HEK293T (cell line): ENCODE results near the gene SERPINH1.
A peak's percentile ranks its signal among the peaks of the same experiment; 100 is the strongest.

ENCODE experiments used
- CTCF ChIA-PET: fragments of 350-600 bp; formaldehyde crosslinking; extraction: SDS; loops from one replicate; lab custom pipeline; 2021; ENCODE audit warnings: antibody characterized with exemption, inconsistent platforms; lab: Yijun Ruan, JAX
- POLR2A ChIA-PET: fragments of 350-600 bp; formaldehyde crosslinking; extraction: SDS; loops from one replicate; lab custom pipeline; 2020; ENCODE audit warnings: antibody characterized with exemption, inconsistent platforms; lab: Yijun Ruan, JAX
- DNase-seq: peaks from one replicate; pipeline ENCODE4 v3.0.0; 2012; ENCODE audit warnings: mixed read lengths; ENCODE audit errors: extremely low spot score
- ARNT ChIP-seq: fragments of 450-650 bp; IDR thresholded peaks from 2 replicates; pipeline ENCODE4 v1.6.1; 2017; ENCODE audit warnings: mild to moderate bottlenecking
- BHLHE40 ChIP-seq: fragments of 450-650 bp; IDR thresholded peaks from 2 replicates; pipeline ENCODE4 v1.6.1; 2016; ENCODE audit warnings: mild to moderate bottlenecking, moderate library complexity, borderline replicate concordance
- CTBP1 ChIP-seq: fragments of 450-650 bp; IDR thresholded peaks from 2 replicates; pipeline ENCODE4 v1.6.1; 2016; ENCODE audit warnings: borderline replicate concordance
- ELF4 ChIP-seq: fragments of 450-650 bp; IDR thresholded peaks from 2 replicates; pipeline ENCODE4 v1.6.1; 2017; ENCODE audit warnings: antibody characterized with exemption
- FOXA1 ChIP-seq: fragments of 450-650 bp; IDR thresholded peaks from 2 replicates; pipeline ENCODE4 v1.6.1; 2016; ENCODE audit warnings: mild to moderate bottlenecking
- FOXM1 ChIP-seq: fragments of 450-650 bp; IDR thresholded peaks from 2 replicates; pipeline ENCODE4 v1.6.1; 2017; ENCODE audit warnings: mild to moderate bottlenecking, borderline replicate concordance
- HDGF ChIP-seq: fragments of 450-650 bp; IDR thresholded peaks from 2 replicates; pipeline ENCODE4 v1.6.1; 2017; ENCODE audit warnings: antibody characterized with exemption, borderline replicate concordance
- L3MBTL2 ChIP-seq: fragments of 450-650 bp; conservative IDR thresholded peaks from 2 replicates; pipeline ENCODE4 v1.6.1; 2016; ENCODE audit warnings: mild to moderate bottlenecking
- LEF1 ChIP-seq: fragments of 450-650 bp; IDR thresholded peaks from 2 replicates; pipeline ENCODE4 v1.6.1; 2017; ENCODE audit warnings: mild to moderate bottlenecking, borderline replicate concordance
- NFRKB ChIP-seq: fragments of 450-650 bp; IDR thresholded peaks from 2 replicates; pipeline ENCODE4 v1.6.1; 2016; ENCODE audit warnings: mild to moderate bottlenecking, moderate library complexity
- SP1 ChIP-seq: fragments of 450-650 bp; IDR thresholded peaks from 2 replicates; pipeline ENCODE4 v1.6.1; 2017
- SUZ12 ChIP-seq: fragments of 450-650 bp; IDR thresholded peaks from 2 replicates; pipeline ENCODE4 v1.6.1; 2016; ENCODE audit warnings: mild to moderate bottlenecking
- TARDBP ChIP-seq: fragments of 450-650 bp; IDR thresholded peaks from 2 replicates; pipeline ENCODE4 v1.6.1; 2016
- ZNF384 ChIP-seq: fragments of 450-650 bp; IDR thresholded peaks from 2 replicates; pipeline ENCODE4 v1.6.1; 2016
- TF ChIP-seq, protein P1 (sequence below): fragments of 450-650 bp; IDR thresholded peaks from 2 replicates; pipeline ENCODE4 v1.6.1; 2016

The SERPINH1 gene

GRCh38 chr11:75563501-75563977 lies 1.5 kb downstream of the SERPINH1 start:
- TF ChIP-seq ZNF384 (no peak), LEF1 (no peak), ELF4 (no peak), ARNT (no peak), CTBP1 (no peak), BHLHE40 (no peak), SP1 (no peak), SUZ12 (no peak)
- TF ChIP-seq, protein P1, sequence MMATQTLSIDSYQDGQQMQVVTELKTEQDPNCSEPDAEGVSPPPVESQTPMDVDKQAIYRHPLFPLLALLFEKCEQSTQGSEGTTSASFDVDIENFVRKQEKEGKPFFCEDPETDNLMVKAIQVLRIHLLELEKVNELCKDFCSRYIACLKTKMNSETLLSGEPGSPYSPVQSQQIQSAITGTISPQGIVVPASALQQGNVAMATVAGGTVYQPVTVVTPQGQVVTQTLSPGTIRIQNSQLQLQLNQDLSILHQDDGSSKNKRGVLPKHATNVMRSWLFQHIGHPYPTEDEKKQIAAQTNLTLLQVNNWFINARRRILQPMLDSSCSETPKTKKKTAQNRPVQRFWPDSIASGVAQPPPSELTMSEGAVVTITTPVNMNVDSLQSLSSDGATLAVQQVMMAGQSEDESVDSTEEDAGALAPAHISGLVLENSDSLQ: no peak
- ChIA-PET CTCF (no interaction called here), POLR2A (interaction anchor here (1.0 to 2.4 kb wide), 3 partner anchors 19 to 123 kb away, joined by 3 to 17 read pairs (median 3); no protein-coding TSS in a partner anchor)
- DNase-seq: no peak

DNA sequence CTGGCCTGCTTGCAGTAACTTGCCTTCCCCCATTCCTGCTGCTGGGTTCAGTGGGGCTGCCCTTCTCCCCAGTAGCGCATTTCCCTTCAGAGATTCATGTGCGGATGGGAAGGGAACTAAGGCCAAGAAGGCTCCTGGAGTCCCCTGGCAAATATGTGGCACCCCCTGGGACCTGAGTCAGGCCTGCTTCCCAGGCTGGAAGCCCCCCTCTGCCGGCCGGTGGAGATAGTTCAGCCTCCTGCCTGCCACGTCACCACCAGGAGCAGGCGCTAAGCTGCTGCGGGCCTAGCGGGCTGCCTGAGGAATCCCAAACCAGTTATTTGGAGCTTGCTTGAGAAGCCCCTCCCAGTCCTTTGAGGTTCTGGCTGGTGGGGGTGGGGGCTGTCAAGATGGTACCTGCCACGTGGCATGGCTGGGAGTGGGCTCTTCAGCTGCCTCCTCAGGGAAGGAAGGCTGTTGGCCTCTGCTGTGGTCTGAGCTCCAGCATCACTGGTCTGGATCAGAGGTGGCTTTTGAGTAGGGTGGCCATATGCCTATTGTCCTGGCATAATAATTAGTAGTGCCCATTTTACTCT lies 2.0 kb downstream of the SERPINH1 start:
- CTCF ChIA-PET: interaction anchor here (0.8 kb wide), 1 partner anchor 16 kb away, joined by 3 read pairs; no protein-coding TSS in a partner anchor
- TF ChIP-seq ELF4 (no peak), TARDBP (no peak), FOXM1 (no peak), ARNT (no peak), SP1 (no peak)
- DNase-seq: peak; percentile 52
- POLR2A ChIA-PET: no interaction called here

GRCh38 chr11:75565221-75565814 lies 3.3 kb downstream of the SERPINH1 start:
- no peak for DNase-seq
- CTCF ChIA-PET: no interaction called here
- TF ChIP-seq CTBP1 (no peak), FOXM1 (no peak), ELF4 (no peak), NFRKB (no peak), TARDBP (no peak), BHLHE40 (no peak)
- TF ChIP-seq, protein P1: no peak
- POLR2A ChIA-PET: interaction anchor here (1.6 to 2.4 kb wide), 2 partner anchors 11 to 19 kb away, joined by 5 to 6 read pairs; no protein-coding TSS in a partner anchor

DNA sequence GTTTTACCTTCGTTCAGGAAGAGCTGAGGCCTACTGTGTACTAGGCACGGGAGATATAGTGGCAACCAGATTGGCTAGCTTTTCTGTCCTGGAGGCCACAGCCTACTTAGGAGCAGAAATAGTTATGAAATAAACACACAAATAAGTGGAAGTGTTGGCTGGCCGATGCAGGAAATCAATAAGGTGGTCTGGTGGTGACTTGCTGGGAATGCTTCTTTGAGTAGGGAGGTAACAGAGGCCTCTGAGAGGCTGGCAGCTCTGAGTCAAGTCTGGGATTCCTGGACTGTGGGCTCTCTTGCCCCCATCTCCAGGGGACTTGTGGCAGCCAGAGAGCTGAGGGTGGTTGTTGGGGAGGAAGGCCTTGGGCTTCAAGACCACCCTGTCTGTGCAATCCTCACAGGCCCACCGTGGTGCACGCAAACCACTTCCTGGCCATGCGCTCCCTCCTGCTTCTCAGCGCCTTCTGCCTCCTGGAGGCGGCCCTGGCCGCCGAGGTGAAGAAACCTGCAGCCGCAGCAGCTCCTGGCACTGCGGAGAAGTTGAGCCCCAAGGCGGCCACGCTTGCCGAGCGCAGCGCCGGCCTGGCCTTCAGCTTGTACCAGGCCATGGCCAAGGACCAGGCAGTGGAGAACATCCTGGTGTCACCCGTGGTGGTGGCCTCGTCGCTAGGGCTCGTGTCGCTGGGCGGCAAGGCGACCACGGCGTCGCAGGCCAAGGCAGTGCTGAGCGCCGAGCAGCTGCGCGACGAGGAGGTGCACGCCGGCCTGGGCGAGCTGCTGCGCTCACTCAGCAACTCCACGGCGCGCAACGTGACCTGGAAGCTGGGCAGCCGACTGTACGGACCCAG lies 4.1 kb downstream of the SERPINH1 start:
- POLR2A ChIA-PET: interaction anchor here (1.6 to 2.4 kb wide), 2 partner anchors 12 to 18 kb away, joined by 5 to 6 read pairs; no protein-coding TSS in a partner anchor
- CTCF ChIA-PET: no interaction called here
- TF ChIP-seq, protein P1: no peak

DNA sequence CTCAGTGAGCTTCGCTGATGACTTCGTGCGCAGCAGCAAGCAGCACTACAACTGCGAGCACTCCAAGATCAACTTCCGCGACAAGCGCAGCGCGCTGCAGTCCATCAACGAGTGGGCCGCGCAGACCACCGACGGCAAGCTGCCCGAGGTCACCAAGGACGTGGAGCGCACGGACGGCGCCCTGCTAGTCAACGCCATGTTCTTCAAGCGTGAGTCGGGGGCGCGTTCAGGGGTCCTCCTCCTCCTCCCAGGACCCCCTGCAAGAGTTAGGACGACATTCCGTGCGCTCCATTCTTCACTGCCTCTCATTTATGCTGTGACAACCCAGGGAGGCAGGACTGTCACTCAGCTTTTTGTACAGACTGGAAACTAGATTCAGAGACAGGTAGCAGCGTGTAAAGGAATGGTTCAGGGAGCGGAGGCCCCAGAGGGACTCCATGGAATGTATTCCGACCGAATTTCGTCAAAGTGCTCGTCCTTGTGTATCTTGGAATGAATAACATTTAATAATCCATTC lies 4.8 kb downstream of the SERPINH1 start:
- TF ChIP-seq, protein P1: no peak
- TF ChIP-seq FOXA1 (no peak), HDGF (no peak), ELF4 (no peak), CTBP1 (no peak), SUZ12 (no peak), ARNT (no peak), TARDBP (no peak), FOXM1 (no peak), L3MBTL2 (no peak), SP1 (no peak), LEF1 (no peak)
- ChIA-PET POLR2A (interaction anchor here (2.4 kb wide), 1 partner anchor 13 kb away, joined by 6 read pairs; no protein-coding TSS in a partner anchor), CTCF (no interaction called here)
- no peak for DNase-seq

More for the DNA sequence above, 4.1 kb downstream of the SERPINH1 start:
- no peak for DNase-seq

- POLR2A ChIA-PET: no interaction called here
- TF ChIP-seq BHLHE40 (no peak), FOXM1 (no peak), SUZ12 (no peak), CTBP1 (no peak), TARDBP (no peak)
- DNase-seq: no peak
- CTCF ChIA-PET: interaction anchor here (1.1 kb wide), 2 partner anchors 9 to 16 kb away, joined by 3 to 4 read pairs; no protein-coding TSS in a partner anchor
Measured at GRCh38 chr11:75567971-75568370, 5.9 kb downstream of the SERPINH1 start.
